IPS-18c (cell line): ENCODE measurements around the gene GET4.

Source experiments
- H3K4me3 ChIP-seq: 2 replicates; pipeline ENCODE4 v1.7.0; 2013; ENCODE audit warnings: low read depth, mild to moderate bottlenecking, low read length, moderate library complexity; ENCODE audit not compliant: insufficient read depth
- H3K9me3 ChIP-seq: one replicate; pipeline ENCODE4 v1.6.1; 2013; ENCODE audit warnings: mild to moderate bottlenecking, low read length, moderate library complexity; ENCODE audit not compliant: control insufficient read depth, insufficient read depth

Gene GET4

GRCh38 chr7:925601-926000 is 49.2 kb downstream of the GET4 start:
- H3K4me3 ChIP-seq, result no peak overlapping the region
- peaks cover 2% of the 10 kb centered on the region for H3K9me3 ChIP-seq

GRCh38 chr7:926061-927030 is 50.0 kb downstream of the GET4 start:
- no peak overlapping the region for H3K4me3 ChIP-seq
- peaks cover 2% of the 10 kb centered on the region for H3K9me3 ChIP-seq

GRCh38 chr7:927031-927671 is 50.8 kb downstream of the GET4 start:
- peaks cover 2% of the 10 kb centered on the region for H3K9me3 ChIP-seq
- no peak overlapping the region for H3K4me3 ChIP-seq

GRCh38 chr7:929311-929711 is 53.0 kb downstream of the GET4 start:
- Histone ChIP-seq H3K4me3 (no peak overlapping the region), H3K9me3 (peaks cover 2% of the 10 kb centered on the region)

- no peaks in the 10 kb centered on the region for H3K9me3 ChIP-seq
- no peak overlapping the region for H3K4me3 ChIP-seq
Observed at GRCh38 chr7:930975-931758, 54.8 kb downstream of the GET4 start.

GRCh38 chr7:931871-932650 is 55.7 kb downstream of the GET4 start:
- Histone ChIP-seq H3K9me3 (no peaks in the 10 kb centered on the region), H3K4me3 (no peak overlapping the region)

GRCh38 chr7:932651-932975 is 56.3 kb downstream of the GET4 start:
- no peak overlapping the region for H3K4me3 ChIP-seq

GRCh38 chr7:934469-935163 is 58.3 kb downstream of the GET4 start:
- Histone ChIP-seq H3K9me3 (no peaks in the 10 kb centered on the region), H3K4me3 (no peak overlapping the region)

More at GRCh38 chr7:932651-932975, 56.3 kb downstream of the GET4 start:
- H3K9me3 ChIP-seq, result no peaks in the 10 kb centered on the region

GRCh38 chr7:935164-935873 is 59.0 kb downstream of the GET4 start:
- H3K4me3 ChIP-seq, result no peak overlapping the region
- H3K9me3 ChIP-seq, result no peaks in the 10 kb centered on the region

- H3K9me3 ChIP-seq, result no peaks in the 10 kb centered on the region
- no peak overlapping the region for H3K4me3 ChIP-seq
Observed at GRCh38 chr7:935874-936385, 59.6 kb downstream of the GET4 start.

- Histone ChIP-seq H3K9me3 (no peaks in the 10 kb centered on the region), H3K4me3 (no peak overlapping the region)
Observed at GRCh38 chr7:936386-937054, 60.2 kb downstream of the GET4 start.

- H3K9me3 ChIP-seq, result no peaks in the 10 kb centered on the region
- H3K4me3 ChIP-seq, result no peak overlapping the region
Observed at GRCh38 chr7:937856-938484, 61.6 kb downstream of the GET4 start.

GRCh38 chr7:938546-939185 is 62.3 kb downstream of the GET4 start:
- Histone ChIP-seq H3K9me3 (no peaks in the 10 kb centered on the region), H3K4me3 (no peak overlapping the region)

GRCh38 chr7:939843-940242 is 63.5 kb downstream of the GET4 start:
- Histone ChIP-seq H3K9me3 (no peaks in the 10 kb centered on the region), H3K4me3 (no peak overlapping the region)
